GM18526 (cell line): ENCODE data around the gene NXPH2.

Experiments used
- POLR2A ChIP-seq: IDR thresholded peaks from 3 replicates; pipeline ENCODE4 v1.6.1; 2011; ENCODE audit not compliant: insufficient read length; ENCODE audit errors: extremely low read depth

Gene NXPH2

GRCh38 chr2:138689705-138690104 is 90.5 kb downstream of the NXPH2 start:
- no peak for TF ChIP-seq POLR2A

DNA sequence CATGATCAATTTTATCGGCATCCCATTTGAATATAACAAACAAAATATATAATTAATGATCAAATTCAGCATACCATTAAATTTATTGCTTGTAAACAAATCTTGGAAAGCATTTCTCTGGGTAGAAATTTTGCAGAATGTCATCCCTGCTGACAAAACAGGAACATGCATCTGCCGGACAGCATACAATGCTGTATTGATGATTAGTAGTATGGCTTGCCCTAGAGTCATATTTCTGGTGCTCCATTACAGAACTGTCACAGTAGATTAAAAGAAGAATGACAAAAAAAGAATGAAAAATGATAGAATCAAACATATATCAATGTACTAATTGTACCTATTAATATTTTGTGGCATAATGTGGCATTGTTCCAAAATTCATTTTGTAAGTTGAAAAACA is 98.0 kb downstream of the NXPH2 start:
- TF ChIP-seq POLR2A, result no peak

DNA sequence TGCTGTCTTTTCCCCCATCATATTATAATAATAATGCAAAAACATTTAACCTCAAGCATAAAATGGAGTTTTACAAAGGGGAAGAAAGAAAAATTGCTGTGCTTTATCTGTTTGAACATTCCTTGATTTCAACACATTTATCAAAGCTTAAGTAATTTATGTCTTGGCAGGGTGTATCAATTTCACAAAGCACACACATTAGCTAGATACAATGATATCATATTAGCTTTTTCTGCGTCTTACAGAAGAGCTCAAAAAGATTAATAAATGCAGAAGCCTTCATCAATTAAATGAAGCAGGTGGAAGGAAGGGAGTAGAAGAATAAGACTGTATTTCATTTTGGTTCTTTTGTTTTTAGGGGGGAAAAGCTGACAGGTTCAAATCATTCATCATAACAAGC is 103.0 kb downstream of the NXPH2 start:
- TF ChIP-seq POLR2A, result no peak

- no peak for TF ChIP-seq POLR2A
These were observed 103.6 kb downstream of the NXPH2 start for GRCh38 chr2:138676619-138677021.

DNA sequence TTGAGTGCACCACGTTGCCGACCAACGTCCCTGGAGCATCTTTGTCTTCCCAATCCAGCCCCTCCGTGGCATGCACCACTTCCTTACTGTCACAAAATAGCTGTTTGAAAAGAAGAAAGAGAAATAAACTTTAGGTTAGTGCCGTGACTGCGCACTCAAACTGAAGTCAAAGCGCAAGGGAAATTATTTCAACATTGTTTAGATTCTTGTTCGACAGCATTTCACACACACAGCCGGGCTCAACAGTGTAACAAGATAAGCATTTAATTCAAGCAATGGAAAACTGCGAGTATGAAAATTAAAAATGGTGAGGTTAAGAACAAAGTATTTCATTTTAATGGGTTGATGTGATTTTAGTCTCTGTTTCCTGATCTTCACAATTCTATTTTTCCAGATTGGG is 108.6 kb downstream of the NXPH2 start:
- no peak for TF ChIP-seq POLR2A

- TF ChIP-seq POLR2A, result no peak
These were observed 109.5 kb downstream of the NXPH2 start for GRCh38 chr2:138670734-138671133.

GRCh38 chr2:138665937-138666336 is 114.3 kb downstream of the NXPH2 start:
- TF ChIP-seq POLR2A, result no peak

DNA sequence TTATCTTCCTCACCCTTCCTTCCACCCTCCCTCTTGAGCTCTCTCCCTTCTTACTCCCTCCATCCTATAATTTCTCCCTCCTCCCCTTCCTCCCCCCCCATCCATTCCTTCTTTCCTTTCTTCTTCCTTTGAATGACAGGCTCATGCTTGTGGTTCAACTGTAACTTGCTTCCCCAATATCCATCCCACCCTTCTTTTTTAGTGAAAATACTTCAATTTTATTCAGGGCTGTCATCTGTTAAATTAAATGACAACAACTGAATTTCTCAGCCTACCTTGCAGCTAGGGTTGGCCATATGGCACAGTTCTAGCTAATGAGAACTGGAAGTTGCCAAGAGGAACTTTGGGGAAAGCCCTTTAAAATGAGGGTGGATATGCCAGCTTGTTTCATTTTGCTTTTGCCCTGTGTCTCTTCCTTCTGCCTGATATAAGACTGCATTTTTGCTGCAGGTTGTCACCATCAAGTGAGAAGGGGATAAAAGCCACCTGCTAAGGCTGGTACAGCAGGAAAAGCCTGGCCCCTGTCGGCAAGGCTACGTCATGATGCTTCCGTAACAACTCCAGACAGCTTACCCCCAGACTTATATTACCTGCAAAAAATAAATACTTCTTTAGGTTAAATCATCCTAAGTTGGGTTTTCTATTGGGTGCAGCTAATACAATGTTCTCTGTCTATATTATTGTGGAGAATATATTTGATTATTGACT is 121.8 kb downstream of the NXPH2 start:
- TF ChIP-seq POLR2A, result no peak

DNA sequence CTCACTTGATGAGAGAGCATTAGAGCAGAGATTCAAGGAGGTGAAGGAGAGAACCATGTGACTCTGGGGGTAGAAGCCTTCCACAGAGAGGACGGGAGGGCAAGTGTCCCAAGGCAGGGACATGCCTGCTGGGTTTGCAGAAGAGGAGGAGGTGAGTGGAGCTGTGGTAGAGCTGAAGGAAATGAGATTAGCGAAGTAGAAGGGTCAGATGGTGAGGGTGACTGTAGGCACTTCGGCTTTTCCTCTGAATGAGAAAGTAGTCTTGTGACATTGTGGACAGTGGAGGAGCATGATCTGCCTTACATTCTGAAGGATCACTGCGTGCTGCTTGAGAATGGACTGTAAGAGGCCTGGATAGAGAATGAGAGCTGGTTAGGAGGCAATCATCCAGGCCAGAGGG is 126.0 kb downstream of the NXPH2 start:
- no peak for TF ChIP-seq POLR2A

DNA sequence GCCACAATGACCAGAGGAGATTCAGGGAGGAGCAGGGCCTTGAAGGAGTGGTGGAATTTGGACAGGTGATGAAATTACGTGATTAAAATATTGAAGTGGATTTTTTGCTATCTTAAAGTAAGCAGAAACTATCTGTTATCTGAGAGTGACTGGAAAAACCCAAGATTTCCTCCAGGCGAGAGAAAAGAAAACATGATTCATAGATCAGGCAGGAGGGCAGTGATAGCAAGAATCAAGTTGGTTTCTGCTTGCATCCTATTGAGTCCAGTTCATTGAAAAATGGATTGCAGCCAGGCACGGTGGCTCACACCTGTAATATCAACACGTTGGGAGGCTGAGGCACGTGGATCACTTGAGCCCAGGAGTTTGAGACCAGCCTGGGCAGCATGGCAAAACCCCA is 127.8 kb downstream of the NXPH2 start:
- no peak for TF ChIP-seq POLR2A

- no peak for TF ChIP-seq POLR2A
These were observed 130.6 kb downstream of the NXPH2 start for GRCh38 chr2:138649571-138649970.

- no peak for TF ChIP-seq POLR2A
These were observed 131.6 kb downstream of the NXPH2 start for GRCh38 chr2:138648606-138649005.

DNA sequence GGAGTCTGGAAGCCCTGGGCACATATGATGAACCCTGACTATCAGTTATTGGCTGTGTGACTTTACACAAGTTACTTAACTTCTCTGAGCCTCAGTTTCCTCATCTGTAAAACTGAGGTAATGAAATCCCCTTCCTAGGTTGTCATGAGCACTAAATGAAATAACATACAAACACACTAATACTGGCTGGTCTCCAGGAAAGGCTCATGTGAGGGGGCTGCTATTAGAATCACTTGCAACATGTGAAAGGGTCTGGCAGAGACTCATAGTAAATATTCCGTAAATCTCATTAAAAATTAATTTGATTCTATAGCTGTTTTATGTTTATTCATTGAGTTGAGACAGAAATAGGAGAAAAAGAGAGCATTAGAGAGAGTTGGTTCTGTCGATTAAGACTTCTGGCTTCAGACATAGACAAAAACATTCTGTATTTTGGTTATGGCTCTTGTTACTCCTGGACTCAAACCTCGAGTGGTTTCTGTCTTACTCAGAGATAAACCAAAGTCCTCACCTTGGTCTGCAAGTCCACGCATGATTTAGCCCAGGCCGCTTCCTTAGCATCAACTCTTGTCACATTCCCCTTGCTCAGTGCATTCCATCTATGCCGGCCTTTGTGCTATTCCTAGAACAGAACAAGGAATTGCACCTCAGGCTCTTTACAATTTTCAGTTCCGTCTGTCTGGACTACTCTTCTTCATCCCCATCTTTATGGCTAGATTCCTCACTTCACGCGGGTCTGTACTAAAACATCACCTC is 139.1 kb downstream of the NXPH2 start:
- TF ChIP-seq POLR2A, result no peak

DNA sequence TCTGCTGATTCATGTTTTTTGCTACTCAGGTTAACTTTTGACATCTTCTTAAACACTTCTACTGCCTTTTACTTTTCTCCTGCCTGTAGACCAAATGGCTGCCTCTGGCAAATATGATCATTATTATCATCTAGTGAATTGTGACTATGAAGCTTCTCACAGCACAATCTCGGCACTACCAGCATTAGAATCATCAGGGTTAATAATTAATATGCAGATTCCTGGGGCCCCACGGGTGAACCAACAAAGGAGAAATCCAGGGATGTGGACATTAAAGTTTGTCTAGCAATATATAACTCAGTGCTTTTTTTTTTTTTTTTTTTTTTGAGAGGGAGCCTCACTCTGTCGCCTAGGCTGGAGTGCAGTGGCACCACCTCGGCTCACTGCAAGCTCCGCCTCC is 142.5 kb downstream of the NXPH2 start:
- TF ChIP-seq POLR2A, result no peak

GRCh38 chr2:138637061-138637460 is 143.1 kb downstream of the NXPH2 start:
- TF ChIP-seq POLR2A, result no peak

- TF ChIP-seq POLR2A, result no peak
These were observed 147.1 kb downstream of the NXPH2 start for GRCh38 chr2:138633049-138633448.
